GM19467 (cell line): ENCODE results near the gene DNASE1L1.

ENCODE experiments used
- ATAC-seq: cut with Tn5 transposase; IDR thresholded peaks from one replicate; pipeline ENCODE4 v1.9.1; 2021; ENCODE audit warnings: mild to moderate bottlenecking, moderate library complexity; ENCODE audit not compliant: unreplicated experiment

DNASE1L1 gene

DNA sequence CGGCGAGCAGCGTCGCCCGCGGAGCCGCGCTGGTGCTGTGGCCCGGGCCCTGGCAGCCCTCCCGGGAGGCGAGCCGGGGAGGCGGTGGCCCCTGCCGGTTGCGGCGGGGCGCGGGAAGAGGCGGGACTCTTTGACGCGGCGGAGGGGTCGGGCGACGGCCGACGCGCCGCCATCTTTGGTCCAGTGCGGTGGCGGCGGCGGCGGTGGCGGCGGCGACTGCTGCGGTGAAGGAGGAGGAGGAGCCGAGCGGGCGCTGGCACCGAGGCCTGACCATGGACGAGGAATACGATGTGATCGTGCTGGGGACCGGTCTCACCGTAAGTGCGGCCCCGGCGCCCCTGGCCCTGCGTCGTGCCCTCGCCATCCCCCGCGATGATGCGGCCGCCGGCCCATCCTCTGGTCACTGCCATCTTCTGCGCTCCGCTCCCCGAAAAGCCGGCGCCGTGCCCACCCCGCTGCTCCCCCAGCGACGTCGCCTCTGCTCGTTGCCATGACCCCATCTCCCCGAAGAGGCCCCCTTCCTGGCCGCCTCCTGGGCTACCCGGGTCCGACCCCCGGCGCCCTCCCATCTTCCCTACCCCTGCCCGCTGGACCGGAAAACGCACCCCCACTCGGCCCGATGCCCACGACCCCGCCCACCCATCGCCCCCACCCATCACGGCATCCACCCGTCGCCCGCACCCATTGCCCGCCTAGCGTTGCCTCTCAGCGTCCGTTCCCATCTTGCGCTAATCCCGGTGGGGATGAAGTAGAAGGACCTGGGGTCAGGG lies 28.1 kb upstream of the DNASE1L1 start, which contains the start of gene GDI1:
Gene GDI1 (plus strand): TSS at position 172 of the 770 bp plus-strand sequence. CDS start 101 bp downstream, at position 273.
- ATAC-seq, result no peak

DNA sequence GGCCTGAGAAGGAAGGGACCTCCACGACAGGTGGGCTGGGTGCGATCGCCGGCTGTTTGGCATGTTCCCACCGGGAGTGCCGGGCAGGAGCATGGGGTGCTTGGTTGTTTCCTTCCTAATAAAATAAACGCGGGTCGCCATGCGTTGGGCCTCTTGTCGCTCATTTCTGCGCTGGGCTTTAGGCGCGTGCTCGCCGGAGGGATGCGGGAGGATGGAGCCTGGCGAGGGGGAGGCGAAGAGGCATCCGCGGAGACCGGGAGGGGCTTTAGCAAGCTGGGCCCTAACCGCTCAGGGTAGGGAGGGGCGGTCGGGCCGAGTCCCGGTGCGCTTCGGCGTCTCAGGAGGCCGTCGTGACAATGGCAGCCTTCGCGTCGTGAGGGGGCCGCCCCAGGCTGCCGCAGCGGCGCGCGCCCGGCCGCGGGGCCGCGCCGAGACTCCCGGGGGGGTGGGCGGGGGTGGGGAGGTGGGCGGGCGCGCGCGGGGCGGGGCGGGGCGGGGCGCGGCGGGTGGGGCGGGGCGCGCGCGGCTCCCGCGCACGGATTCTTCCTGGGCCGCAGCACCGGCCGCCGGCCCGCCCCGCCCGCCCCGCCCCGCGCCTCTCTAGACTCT lies 27.4 kb upstream of the DNASE1L1 start:
- ATAC-seq, result no peak

DNA sequence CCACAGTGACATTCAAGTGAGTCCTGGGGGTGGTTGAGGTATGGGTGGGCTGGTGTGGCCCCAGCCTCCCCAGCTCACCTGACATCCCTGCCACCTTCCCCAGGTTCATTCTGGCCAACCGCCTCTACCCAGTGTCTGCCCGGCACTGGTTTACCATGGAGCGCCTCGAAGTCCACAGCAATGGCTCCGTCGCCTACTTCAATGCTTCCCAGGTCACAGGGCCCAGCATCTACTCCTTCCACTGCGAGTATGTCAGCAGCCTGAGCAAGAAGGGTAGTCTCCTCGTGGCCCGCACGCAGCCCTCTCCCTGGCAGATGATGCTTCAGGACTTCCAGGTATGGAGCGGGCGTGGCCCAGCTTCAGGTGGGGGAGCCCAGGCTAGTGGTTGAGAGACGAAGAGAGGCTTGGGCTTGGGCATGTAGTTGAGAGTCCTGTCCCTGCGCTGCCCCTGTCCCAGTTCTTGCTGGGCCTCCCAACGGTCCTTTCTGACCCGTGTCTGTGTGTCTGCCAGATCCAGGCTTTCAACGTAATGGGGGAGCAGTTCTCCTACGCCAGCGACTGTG lies 26.2 kb upstream of the DNASE1L1 start:
- no peak for ATAC-seq

DNA sequence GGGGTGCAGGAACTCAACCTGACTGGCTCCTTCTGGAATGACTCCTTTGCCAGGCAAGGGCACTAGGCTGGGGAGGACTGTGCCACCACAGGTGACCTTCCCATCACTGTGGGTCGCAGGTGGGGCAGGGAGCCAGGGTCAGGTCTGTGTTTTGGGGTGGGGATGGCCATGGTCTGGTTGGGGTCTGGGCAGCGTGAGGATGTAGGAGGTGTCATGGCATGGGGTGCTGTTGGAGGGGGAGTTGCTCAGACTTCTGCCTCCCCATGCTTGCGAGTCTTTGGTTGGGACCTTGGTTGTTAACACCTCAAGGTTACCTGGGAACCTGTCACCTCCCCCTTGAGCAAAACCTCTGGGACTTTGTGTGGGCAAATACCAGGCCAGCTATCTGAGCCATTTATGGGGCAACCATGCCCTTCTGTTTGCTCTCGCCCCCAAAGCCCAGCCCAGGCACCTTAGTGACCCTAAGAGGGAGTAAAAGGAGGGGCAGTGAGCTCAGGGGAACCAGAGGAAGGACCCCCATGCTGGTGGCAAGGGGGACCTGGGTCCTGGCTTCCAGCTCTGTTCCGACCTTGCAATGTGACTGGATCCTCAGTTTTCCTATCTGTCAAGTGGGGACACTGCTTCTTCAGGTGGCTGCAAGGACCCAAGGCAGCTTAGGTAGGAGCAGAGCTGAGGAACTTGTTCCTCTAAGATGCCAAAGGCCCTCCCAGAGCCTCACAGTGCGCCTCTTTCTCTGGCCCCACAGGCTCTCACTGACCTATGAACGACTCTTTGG lies 25.5 kb upstream of the DNASE1L1 start:
- ATAC-seq, result no peak

DNA sequence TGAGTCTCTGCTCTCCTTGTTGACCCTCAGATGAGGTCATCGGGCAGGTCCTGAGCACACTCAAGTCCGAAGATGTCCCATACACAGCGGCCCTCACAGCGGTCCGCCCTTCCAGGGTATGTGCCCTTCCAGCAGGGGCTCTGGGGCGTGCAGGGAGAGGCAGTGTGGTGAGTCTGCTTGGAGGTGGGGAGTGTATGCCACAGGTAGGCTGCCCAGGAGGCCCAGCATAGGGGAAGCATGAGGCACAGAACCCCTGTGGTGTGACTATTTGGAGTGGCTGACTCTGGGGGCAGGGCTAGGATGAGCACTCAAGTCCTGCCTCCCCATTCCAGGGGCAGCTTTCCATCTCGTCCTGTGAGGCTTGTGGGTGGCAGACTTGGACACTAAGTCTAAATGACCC lies 24.6 kb upstream of the DNASE1L1 start:
- no peak for ATAC-seq

DNA sequence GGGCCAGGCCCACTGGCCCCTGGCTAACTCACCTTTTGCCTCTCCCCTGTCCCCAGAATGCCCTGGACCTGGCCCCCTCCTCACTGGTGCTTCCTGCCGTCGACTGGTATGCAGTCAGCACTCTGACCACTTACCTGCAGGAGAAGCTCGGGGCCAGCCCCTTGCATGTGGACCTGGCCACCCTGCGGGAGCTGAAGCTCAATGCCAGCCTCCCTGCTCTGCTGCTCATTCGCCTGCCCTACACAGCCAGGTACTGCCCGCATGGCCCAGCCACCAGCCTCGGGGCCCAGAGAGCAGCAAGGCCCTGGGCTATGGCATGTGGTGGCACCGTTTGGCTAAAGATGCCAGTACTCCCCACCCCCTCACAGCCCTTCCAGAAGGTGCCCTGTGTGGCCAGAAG lies 23.2 kb upstream of the DNASE1L1 start:
- no peak for ATAC-seq

DNA sequence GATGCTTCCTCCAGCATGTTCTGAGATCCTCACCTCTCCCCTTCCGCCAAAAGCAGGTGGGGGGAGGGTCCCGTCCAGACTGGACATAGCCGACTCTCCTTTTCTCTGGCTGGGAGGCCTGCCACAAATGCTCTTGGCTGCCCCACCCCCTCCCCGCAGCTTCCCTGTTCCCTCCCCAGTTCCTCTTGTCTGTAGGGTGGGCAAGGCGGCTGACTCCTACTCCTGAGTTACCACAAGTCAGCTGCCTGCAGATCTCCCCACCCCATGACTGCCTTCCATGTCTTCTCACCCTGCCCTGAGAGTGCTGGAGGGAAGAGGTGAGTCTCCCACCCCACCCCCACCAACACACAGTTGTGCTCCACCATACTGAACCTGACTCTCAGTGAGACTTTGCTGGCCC lies 22.3 kb upstream of the DNASE1L1 start:
- no peak for ATAC-seq

DNA sequence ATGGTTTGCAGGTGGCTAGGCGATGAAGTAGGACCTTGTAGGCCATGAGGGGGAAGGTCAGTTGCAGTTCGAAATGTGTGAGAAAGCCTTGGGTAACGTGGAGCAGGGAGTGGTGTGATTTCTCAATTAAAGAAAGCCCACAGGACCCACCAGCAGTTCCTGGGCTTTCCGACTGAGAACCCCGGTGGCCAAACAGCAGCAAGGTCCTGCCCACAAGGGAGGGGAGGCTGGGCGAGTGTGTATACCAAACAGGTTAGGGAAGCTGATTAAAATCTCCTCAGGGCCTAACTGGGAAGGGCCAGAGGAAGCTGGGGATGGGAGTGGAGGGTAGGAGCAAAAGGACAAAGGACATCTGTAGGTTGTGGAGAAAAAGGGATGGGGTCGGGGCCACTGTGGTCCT lies 21.9 kb upstream of the DNASE1L1 start:
- no peak for ATAC-seq

- ATAC-seq, result no peak
Observed at GRCh38 chrX:154430479-154430878, 21.4 kb upstream of the DNASE1L1 start.

DNA sequence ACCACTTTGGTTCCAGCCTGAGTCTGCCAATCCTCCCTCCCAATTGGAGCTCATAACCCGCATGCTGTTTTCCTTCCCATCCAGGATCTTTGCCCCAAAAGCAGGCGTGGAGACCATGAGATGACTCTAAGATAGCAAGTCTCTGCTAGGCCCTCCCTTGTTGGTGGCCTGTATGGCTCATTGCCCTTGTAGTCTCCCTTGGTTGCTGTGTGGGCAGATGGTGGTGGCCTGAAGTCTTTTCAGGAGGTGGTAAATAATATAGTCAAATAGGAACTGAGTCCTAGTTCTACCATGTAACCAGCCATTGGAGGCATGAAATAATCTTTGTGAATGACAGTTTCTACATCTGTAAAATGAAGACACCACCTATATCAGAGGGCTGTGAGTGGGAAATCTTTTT lies 20.7 kb upstream of the DNASE1L1 start:
- no peak for ATAC-seq

GRCh38 chrX:154428176-154429171 lies 19.4 kb upstream of the DNASE1L1 start, which contains the start of gene ATP6AP1:
Gene ATP6AP1 (plus strand): TSS chrX:154428677. CDS start chrX:154428693, 16 bp downstream.
- peak; percentile 98 for ATAC-seq

DNA sequence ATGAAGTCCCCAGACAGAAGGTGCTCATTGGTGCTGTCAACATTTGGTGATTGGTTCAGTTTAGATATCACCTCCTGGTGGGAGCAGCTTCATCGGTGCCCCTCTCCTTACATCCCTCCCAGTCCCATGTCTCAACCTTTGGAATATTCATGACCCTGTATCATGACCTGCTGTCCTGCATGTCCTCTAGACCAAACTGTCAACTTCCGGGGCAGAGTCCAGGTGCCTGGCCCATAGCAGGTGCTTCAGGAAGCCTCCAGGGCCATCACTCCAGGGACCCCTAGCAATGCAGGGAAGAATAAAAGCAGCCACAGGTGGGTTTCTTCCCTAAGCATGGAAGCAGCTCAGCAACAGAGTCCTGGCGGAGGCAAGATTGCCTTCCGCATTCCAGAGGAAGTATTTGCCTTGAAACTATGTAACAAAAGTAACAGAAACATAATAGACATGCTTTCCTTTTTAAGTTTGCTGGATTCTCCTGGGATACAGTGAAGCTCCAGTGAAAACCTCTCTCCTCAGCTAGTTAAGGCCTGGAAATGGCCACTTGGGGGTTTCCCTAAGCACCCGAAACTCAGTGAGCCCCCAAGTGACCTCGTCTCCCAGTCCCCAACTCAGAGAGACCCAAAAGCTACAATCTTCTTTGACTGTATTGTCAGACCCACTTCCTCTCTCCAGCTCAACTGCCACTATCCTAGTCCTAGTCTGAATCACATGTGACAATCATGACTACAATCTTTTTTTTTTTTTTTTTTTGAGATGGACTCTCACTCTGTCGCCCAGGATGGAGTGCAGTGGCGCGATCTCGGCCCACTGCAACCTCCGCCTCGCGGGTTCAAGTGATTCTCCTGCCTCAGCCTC lies 18.1 kb upstream of the DNASE1L1 start:
- ATAC-seq, result no peak

DNA sequence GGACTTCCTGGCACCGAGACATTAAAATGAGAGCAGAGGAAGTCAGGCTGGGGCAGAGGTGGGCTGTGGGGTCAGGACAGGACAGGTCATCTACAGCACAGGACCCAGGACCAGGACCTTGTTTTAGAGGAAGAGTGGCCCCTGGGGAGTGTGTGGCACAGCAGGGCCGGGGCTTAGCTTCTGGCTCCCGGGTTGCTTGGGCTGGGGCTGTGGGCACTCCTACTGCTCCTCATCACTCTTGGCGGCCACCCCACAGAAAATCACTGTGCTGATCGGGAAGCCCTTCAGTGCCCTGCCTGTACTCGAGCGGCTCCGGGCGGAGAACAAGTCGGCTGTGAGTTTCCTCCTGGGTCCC lies 11.3 kb upstream of the DNASE1L1 start:
- no peak for ATAC-seq

DNA sequence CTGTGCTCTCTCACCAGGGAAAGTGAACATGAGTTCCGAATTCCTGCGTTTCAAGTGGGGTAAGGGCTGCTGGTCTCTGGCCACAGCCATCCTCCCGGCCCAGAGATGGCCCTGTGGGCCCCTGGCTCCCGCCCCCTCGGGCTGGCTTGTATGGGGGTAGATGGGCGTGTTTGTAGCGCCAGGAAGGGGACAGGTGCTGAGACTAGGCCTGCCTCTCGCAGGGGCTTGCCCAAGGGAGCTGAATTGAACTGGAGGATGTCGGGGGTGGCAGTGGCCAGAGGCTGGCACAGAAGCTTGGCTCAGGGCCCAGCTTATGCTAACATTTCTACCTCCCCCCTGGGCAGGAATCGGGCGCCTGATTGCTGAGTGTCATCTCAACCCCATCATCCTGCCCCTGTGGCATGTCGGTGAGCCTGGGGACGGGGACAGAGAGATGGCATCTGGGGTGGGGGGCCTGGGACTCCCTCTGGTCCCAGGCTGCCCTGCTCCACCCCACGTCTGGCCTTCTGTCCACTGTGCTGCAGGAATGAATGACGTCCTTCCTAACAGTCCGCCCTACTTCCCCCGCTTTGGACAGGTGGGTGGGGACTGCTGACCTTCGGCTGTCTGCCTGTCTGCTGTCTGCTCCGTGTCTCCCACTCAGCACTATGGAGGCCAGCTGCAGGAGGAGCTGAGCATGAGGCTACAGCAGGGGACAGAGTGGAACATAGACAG lies 10.8 kb upstream of the DNASE1L1 start:
- no peak for ATAC-seq

DNA sequence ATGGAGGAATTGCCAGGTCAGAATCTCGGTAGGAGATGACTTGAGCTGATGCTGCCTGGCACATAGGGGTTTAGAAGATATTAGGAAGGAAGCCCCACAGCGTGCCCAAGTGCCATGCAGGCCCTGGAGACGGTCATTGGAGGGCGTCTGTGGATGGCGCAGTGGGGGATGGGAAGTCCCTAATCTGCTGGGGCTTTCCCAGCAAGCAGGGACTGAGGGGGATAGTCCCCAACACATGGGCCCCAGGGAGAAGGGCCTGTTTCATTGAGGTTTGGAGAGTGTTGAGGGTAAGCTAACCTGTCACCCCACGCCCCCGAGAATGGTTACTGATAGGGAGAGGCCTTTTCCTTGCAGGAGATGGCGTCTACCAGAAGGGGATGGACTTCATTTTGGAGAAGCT lies 10.1 kb upstream of the DNASE1L1 start:
- ATAC-seq, result no peak

DNA sequence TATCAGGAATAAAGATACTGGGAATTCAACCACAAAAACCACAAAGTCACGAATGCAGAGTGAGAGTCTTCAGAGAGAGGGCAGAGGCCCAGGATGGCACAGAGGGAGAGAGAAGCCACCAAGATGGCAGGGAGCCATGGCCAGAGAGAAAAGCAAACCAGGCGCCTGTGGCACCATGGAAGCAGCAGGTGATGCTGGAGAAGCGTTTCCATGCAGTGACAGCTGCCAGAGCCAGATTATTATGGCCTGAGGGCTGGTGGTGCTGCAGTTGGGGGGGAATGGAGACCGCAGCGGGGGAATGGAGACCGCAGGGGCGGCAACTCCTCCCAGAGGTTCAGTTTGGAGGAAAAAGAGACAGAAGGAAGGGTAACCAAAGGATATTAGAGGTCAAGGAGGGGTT lies 8.1 kb upstream of the DNASE1L1 start:
- no peak for ATAC-seq

- ATAC-seq, result no peak
Observed at GRCh38 chrX:154413142-154413541, 4.1 kb upstream of the DNASE1L1 start.

DNA sequence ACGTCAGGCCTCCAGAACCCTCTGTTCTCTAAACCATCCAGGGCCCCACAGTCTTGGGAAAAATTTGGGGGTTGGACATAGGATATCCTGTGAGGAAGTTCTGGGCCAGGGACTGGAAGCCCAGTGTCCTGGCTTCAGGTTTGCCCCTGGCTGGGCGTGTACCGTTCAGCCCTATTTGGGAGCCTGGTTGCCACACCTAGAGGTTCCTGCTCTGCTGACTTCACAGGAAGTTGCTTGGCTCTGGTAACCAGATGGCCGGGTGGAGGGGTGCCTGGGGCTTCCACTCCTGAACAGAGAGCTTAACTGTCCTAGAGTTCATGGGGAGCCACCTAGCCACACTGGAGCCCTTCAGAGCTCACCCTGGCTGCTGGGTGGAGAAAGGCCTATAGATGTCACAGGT lies 3.4 kb upstream of the DNASE1L1 start:
- no peak for ATAC-seq

DNA sequence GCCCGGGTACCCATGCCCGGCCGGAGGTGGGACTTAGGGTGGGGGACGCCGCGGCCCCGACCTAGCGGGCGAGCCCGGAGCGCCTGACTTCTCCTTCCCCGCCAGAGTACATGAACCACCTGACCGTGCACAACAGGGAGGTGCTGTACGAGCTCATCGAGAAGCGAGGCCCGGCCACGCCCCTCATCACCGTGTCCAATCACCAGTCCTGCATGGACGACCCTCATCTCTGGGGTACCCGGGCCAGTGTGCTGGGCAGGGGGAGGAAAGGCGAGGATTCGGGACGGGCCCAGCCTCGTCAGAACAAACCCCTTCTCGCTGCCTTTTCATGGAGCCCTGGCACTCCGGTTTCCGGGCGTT lies 2.9 kb upstream of the DNASE1L1 start:
- no peak for ATAC-seq
